ENCODE results near the gene MAP2K4. TPM values are rescaled to one million over a fixed set of nuclear protein-coding genes. Genes with fewer than 3 reads are reported as not detected.
"Not testable (repeated sequence)": the region's sequence is repeated elsewhere in the genome, so short reads cannot be mapped to it uniquely, and the experiment has no call there.

The MAP2K4 gene
- 29.7 TPM for total RNA-seq

DNA sequence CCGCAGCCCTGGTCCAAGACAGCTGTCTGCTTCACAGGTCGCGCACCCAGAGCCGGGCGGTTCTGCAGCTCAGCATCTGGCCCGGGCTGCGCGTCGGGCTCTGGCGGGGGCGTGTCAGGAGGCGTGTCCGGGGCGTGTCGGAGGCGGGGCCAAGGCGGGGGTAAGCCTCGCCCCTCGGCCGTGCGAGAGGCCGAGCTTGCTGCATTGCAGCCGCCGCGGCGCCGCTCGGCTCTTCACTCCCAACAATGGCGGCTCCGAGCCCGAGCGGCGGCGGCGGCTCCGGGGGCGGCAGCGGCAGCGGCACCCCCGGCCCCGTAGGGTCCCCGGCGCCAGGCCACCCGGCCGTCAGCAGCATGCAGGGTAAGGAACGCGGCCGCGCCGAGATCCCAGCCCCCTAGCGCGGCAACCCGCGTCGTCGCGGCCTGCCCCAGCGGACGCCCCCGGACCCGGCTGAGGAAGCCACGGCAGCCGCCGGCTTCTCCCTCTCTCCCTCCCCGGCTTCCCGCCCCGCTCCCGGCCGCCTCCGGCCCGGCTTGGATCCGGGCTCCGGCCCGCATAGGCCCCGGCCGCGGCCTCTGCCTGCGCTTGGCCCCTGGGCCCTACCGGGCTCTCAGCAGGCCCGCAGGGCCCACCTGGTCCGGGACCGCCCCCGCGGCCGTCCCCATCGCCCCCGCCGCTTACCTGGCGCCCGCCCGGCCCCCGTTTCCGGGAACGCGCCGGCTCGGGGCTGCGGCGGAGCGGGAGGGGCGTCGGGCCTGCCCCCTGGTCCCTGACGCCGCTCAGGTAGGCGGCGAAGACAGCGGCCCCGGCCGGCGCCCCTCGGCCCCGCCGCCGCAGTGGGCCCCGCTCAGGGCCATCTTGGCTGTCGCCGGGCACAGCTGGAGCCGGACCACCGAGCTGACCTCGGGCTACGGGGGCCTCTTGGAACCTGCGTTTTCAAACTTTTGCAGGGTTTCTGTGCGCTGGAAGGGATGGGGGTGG lies at the start of gene MAP2K4:
TSS of gene MAP2K4 (plus strand) at position 236 of the 981 bp plus-strand sequence. CDS start at position 246, 10 bp downstream.
- ATAC-seq, result peak; percentile 99

DNA sequence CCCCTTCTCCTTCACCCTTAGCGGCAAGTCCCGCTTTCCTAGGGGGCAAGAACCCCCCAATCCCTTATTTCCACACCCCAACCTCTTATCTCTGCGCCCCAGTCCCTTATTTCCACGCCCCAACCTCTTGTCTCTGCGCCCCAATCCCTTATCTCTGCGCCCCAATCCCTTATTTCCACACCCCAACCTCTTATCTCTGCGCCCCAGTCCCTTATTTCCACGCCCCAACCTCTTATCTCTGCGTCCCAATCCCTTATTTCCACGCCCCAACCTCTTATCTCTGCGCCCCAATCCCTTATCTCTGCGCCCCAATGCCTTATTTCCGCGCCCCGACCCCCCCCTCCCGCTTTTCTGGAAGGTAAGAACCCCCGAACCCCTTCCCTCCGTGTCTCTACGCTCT lies 47.9 kb upstream of the MAP2K4 start:
- ATAC-seq, result not testable (repeated sequence)

DNA sequence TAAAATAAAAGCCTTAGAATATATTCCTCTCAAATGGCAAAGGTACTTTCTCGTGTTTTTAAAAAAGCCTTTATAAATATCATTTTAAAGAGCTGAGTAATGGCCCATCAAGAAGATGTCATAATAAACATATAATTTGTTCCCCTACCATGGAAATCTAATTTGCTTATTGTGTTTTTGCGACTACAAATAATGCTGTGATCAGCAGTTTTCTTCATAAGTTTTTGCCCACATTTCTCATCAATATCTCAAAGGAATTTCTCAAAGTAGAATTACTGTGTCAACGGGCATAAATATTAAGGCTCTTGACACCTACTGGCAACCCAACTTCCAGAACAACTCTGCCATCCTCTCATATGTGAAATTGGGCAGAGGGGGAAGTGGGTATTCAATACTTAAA lies 40.9 kb upstream of the MAP2K4 start:
- ATAC-seq, result no peak

DNA sequence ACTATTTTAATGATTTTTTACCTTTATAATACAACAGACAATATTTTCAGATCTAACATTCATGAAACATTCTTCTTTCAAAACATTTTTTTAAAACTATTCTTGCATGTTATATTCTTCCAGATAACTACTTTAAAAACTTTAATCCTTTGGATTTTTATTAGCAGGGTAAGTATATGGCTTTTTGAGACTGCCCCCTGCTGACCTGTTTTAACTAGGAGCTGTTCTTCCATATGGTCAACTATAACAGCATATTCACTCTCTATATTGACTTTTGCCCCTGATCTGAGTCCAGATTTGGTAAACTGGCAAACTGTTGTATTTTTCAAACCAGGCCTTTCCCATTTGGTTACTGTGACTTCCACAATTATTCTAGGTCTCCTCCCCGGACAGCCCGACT lies 39.9 kb upstream of the MAP2K4 start:
- no peak for ATAC-seq

DNA sequence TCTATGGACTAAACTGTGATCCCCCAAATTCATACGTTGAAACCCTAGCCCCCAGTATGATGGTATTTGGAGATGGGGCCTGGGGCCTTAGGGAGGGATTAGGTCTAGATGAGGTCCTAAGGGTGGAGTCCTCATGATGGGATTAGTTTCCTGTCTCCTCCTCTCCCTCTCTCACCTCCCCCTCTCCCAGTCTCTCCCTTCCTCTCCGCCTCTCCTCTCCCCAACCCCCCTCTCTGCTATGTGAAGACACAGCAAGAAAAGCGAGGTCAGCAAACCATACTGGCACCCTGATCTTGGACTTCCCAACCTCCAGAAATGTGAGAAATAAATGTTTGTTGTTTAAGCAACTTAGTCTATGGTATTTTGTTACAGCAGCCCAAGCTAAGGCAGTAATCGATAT lies 38.8 kb upstream of the MAP2K4 start:
- ATAC-seq, result no peak

DNA sequence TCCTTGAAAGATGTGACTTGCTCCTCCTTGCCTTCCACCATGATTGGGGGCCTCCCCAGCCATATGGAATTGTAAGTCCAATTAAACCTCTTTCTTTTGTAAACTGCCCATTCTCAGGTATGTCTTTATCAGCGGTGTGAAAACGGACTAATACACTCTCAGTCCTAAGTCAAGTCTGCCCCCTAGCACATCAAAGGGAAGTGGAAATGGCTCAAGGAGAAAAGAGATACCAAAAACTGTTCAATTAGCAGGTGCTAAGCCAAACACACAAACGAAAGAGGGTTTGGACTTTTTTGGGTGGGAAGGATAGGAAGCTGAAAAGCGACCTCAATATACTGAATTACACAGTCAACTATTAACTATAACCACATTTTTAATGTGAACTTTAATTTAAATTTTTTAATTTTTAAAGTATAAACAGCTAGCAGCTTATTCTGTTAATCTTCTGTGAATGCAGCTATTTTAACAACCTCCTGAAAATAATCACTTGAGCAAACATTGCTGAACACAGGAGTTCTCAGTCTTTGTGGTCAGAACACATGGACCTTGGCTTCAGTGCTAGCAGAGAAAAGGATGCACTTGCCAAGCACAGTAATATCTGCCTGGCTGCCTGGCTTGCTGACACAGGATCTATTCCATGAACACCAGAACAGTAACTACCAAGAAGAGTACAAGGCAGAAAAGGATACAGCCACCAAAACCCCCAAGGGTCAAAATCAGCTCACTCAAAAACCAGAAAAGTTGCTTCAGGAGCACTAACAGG lies 34.3 kb upstream of the MAP2K4 start:
- ATAC-seq, result no peak

DNA sequence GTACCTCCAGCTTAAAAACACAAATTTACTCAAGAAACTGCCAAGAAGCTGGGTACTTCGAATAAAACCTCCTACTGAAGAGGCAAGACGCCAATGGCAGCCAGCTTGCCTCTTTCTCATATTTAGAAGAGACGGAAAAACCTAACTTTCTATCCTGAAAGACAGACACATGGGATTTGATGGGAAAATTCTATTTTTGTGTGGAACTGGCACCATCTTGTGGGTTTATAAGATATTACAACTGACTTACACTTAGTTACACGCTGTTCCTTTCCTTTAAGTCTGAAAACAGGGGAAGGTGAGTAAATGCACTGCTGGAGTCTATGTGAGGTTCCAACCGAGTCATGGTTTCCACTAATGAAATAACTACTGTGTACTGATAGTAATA lies 33.7 kb upstream of the MAP2K4 start:
- peak; percentile 68 for ATAC-seq

DNA sequence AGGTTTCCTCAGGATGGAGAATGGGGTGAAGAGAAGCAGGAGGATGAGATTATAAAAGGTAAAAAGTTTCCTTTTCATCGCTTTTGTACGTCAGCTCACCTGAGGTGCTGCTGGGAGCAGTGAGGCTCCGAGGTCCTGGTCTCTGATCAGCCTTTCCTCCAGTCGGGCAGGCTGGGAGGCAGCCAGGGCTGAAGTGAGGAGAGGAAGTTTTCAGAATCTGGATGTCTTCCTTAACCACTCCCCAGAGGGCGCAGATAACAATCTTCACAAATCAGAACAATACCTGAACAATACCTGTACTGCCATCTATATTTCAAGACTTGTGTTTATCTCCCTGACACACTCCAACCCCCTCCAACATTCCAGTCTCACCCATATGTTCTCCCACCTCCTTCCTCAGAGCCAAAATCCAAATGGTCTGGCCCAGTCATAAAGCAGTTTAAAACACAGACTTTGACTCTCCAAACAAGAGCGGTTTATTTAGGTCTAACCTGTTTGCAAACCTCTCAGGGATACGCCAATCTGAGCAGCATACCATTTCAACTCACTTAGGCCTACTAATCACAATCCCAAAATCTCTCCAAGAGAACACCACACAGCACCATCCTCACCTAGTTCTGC lies 30.2 kb upstream of the MAP2K4 start:
- no peak for ATAC-seq

DNA sequence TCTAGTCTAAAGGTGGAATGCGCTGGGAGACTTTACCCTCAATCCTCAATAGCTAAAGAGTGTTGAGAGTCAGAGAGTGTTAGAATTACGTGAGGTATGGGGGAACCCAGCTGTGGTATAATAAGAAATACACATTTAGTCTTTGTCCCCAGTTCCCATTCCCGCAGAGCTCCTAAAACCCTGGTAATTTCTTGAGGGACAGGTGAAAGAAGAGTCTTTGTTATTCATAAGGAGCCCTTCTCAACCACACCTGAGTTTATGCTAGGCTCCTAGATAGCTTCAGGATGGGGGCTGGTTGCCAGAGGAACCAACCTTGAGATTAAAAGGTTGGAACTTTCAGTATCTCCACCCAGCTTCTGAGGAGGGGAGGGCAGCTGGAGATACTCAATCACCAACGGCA lies 29.2 kb upstream of the MAP2K4 start:
- no peak for ATAC-seq

DNA sequence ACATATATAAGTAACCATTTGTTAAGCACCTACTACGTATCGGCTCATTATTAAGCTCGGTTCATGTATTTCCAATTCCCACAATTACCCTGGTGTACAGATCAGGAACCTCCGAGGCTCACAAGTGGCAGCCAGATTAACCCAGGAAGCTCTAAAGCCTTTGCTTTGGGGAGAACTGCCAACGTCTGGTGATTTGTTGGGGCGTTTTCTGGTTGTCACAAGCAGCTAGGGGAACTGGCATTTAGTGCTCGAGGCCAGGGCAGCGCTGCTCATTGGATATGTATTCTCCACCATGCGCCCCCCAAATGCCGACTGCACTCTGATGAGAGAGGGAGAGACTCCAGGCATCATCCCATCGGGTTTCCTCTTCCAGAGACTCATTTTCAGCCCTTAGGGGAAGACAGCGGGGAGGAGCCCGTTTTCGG lies 23.9 kb upstream of the MAP2K4 start:
- ATAC-seq, result peak; percentile 43

DNA sequence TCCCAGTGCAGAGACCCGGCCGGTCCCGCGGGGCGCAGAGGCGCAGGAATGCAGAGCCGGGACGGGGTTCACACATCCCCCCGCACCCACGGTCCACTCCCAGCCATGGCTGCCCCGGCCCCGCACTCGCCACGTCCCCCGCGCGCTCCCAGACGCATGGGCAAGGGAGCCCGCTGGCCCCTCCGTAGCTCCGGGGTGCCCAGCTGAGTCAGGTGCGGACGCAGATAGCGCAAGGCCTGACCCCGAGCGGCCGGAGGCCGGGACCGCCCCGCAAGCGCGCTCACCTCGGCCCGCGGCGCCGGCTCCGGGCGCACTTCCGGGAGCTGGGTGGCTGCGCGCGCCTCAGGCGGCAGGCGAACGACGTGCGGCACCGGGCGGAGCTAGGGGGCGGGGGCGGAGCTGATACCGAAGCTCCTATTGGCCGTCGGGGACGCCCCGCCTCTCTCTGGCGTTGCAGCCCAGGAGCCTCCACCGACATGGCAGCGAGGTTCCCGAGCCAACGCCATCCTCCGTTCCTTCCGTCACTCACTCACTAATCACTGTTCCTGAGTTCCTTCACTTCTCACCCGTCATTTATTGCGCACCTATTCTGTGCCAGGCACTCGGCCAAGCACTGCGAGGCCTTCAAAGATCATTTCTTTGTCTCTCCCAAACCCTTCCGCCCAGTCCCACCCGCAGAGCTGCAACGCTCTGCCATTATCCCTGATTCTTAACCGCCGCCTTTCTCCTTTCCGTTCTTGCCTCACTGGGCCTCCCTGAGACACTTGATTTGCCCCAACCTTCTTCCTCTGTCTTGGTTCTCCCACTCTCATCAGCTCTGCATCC lies 23.3 kb upstream of the MAP2K4 start, which contains the start of gene ZNF18:
TSS of gene ZNF18 (minus strand) at position 329 of the 825 bp plus-strand sequence. CDS start 4,646 bp downstream, outside the sequence.
- peak; percentile 100 for ATAC-seq

DNA sequence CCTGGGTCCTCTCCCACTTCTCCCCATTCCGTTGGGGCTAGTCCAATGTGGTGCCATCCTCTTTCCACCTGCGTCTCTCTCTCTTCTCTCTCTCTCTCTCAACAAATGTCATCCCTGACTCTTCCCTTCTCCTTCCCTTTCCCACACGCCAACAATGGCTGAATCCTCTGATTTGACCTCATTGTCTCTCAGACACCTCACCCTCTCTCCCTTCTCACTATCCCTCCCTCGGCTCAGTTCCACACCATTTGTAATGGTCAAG lies 22.8 kb upstream of the MAP2K4 start:
- ATAC-seq, result no peak

DNA sequence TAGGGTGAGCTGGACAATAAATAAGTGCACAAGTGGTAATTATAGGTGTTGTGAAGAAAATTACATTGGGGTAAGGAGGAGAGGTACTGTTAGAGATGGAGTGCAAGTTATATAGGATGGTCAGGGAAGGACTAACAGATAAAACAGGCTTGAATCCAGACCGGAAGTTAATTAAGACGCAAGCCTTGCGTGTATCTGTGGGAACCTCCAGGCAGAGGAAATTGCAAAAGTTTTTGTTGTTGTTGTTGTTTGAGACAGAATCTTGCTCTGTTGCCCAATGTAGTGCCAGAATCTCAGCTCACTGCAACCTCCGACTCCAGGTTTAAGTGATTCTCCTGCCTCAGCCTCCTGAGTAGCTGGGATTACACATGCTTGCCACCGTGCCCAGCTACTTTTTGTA lies 21.0 kb upstream of the MAP2K4 start:
- ATAC-seq, result no peak

DNA sequence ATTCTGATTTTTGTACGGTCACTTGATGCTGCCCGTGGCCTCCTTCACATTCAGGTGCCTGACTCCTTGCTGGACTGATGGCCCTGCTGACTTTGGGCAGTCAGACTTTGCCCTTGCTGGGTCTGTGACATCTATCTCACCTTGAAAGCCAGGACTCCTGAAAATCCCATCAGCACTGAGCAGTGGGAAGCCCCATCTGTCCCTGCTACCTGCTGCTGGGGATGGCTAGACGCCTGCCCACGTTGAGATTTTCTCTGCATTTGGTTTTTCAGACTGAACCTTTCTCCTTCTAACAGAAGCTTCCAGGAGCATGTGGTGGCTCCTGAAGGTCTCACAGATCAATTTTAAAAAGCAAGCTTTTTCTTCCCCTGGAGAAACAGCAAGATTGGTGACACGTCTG lies 13.2 kb upstream of the MAP2K4 start:
- no peak for ATAC-seq

DNA sequence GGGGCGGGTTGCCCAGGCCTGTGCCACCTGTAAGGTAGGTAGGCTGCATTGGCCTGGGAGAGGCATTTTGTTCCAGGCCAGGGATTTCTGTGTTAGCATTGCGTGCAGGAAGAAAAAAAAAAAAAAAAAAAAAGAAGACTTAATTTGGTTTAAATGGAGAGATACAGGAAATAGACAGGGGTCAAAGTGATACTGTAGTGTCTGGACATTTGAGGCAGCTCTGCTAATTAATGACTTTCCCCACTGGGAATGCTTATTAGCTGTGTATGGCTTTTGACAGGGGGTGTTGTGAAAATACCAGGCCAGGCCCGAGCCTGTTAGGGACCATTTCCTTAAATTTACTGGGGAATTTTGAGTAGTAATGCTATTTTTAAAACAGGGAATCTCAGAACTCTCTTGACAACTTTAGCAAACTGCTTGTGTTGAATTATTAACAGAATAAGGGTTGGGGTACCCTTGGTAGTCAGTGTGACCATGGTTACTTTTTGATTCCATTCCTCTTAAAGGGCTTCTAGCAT lies 1.0 kb downstream of the MAP2K4 start:
- no peak for ATAC-seq

DNA sequence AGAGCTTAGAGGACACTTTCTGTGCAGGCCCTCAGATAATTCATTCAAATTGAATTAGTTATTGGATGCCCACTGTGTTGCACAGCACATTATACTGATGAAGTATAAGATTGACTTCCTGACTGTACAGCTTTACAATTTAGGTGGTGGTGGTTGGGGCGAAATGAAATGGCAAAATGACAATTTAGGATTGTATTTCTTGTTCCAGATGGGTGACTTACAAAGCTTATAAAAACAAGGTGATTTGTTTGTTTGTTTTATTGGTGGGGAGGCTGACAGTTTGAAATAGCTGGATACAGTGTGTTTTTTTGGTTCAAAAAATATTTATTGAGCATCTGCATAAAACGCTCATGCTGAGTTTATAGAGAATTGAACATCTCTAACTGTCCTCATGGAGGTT lies 1.6 kb downstream of the MAP2K4 start:
- no peak for ATAC-seq

DNA sequence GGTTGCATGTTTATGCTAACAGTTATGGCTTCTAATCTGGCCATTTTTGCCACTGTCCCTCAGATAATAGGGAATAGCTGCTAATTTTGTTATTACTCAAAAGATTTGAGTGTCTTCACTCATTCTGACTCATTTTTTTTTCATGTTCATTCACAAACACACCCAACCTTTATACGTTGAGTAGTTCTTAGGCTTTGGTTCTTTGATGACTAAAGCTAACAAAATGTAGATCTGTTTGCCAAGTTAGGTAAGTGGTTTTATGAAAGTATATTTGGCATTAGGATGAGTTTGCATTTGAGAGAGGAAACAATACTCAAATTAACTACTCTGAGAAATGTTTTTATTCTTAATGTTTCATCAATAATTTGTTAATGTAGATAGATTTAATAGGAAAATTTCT lies 3.6 kb downstream of the MAP2K4 start:
- ATAC-seq, result peak; percentile 61

DNA sequence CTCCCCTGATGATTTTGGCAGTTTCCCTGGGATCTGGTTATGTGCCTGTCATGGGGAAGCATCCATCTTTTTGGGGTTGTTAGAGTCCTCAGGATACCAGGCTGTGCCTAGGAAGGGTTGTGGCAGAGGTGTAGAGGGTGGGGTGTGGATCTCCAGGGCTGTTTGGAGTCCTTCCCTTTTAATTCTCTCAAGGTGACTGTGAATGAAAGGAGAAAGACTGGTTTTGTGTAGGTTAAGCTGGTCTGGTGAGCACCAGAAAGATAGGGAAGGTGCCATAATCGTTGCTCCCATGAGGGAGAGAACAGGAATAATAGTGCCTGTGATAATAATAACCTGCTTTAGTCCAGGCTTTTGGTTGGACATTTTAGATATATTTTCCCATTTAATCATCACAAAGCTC lies 7.0 kb downstream of the MAP2K4 start:
- ATAC-seq, result peak; percentile 78

DNA sequence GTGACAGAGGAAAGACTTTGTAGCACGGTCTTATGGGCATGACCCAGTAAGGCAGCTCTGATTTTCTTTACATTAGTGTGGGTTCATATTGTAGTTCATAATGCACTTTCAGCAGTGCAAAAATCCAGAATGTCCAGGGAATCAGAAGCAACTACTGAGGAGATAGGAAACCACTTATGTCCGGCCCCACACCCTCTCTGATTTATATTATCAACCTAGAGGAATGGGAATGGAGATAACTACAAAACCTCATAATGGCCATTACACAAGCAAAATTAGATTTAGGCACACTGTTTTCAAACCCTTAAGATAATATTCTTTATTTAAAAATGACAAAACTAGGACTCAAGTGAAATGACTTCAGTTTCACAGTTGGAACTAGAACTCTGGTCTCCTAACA lies 7.9 kb downstream of the MAP2K4 start:
- ATAC-seq, result no peak

DNA sequence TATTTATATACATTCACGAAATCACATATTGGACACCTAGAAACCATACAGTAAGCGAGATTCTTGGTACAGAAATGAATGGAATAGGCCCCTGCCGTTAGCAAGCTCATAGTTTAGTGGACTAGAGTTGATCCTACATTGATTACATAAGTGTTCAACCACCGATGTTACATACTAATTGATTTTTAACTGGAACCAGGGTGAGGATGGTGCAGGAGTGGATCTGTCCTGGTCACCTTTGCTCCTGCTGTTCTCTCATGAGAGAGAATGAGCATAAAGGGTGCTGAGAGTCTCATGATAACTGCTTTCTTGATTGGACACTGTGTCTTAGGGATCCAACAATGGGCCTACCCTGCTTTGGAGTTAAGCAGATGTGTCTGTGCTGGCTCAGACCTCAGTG lies 13.9 kb downstream of the MAP2K4 start:
- no peak for ATAC-seq

DNA sequence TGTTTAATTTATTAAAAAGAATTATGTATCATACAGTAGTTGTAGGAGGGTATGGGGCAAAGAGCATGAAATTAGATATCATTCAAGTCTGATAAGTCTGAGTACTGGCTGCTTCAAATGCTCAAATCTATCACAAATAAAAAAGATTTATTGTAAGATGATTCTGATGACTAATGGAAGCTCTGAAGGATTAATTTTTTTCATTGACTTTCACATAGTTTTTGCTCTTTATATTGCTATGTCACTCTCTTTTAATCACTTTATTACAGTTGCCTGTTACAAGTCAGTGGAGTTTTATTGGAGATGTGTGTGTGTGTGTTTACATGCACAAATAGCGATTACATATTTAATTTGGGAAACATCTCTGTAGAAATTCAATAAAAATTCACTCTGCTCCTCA lies 15.0 kb downstream of the MAP2K4 start:
- ATAC-seq, result no peak

DNA sequence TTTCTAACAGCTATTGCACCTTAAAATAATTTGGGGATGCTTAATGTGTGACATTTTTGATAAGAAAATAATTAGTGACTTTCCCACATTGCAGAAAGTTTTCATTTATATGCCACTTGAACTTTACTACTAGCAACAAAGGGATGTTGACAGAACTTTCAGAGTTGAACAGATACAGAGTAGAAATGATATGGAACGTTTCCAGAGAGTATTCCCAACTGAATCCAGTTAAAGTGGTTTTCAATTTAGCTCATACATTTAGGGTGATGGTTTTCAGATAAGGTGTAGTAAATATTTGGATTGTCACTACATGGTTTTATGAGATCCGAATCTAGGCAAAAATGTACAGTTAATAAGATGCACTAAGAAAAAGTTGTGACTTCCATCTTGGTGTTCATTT lies 17.3 kb downstream of the MAP2K4 start:
- no peak for ATAC-seq

All from esophagus mucosa (tissue), 1 donor.